ENCODE results near the gene ROR2. TPM values are rescaled to one million over a fixed set of nuclear protein-coding genes. Genes with fewer than 3 reads are reported as not detected.

Gene ROR2
- total and polyA plus RNA-seq, 2 of the 8 experiments (the other 6 are each of a cell fraction or from before 2014, with no cell fraction given): 2.7 to 4.3 TPM

DNA sequence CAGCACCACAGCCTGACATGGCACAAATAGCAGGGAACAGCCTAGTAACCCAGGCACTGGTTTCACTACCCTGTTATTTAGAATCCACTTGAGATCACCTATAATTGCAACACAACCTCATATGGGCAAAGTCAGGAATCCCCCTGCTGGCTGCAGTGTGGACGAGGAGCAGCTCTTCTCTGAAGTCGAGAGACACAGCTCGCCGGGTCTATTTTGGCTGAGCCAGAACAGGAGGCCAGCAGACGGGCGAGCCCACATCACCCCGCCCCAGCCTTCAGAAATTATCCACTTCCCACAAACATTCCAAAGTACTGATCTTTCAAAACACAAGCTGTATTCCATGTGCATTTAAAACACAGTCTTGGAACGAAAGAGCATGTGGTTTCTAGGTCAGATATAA is 179.0 kb downstream of the ROR2 start (continued):
- TF ChIP-seq, protein P1, sequence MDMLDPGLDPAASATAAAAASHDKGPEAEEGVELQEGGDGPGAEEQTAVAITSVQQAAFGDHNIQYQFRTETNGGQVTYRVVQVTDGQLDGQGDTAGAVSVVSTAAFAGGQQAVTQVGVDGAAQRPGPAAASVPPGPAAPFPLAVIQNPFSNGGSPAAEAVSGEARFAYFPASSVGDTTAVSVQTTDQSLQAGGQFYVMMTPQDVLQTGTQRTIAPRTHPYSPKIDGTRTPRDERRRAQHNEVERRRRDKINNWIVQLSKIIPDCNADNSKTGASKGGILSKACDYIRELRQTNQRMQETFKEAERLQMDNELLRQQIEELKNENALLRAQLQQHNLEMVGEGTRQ (IDR thresholded peaks at IDR 0.05; ENCODE audit: low read length): no peak
- TF ChIP-seq KDM5A (IDR thresholded peaks at IDR 0.05; ENCODE audit: low read length) (no peak), POLR2A (IDR thresholded peaks at IDR 0.05; ENCODE audit: control extremely low read depth in 1 of 2, low read depth in 2 of 2, low read length in 2 of 2) (no peak)

Measured in H1 (cell line).